GM21786 (cell line): Measurements from ENCODE around the gene AAK1.

Source experiments
- ATAC-seq: cut with Tn5 transposase; IDR thresholded peaks from one replicate; pipeline ENCODE4 v1.9.1; 2021; ENCODE audit not compliant: unreplicated experiment

AAK1 gene

DNA sequence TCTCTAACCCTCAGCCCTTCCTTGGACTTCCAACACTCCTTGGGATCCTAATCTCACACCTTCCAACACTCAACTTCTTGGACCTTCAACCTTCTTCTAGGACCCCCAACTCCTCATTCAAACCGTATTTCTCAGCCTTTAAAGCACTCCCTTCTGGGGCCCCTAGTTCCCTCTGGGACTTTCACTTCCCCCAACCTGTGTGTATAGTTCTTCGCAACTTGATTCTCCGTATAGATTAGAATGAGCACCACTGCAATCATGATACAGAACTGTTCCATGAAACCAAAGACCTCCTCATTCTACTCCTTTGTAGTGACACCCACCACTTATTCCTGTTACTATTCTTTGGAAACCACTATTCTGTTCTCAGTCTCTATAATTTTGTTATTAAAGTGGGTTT is 144.3 kb downstream of the AAK1 start:
- ATAC-seq: peak; percentile 68

DNA sequence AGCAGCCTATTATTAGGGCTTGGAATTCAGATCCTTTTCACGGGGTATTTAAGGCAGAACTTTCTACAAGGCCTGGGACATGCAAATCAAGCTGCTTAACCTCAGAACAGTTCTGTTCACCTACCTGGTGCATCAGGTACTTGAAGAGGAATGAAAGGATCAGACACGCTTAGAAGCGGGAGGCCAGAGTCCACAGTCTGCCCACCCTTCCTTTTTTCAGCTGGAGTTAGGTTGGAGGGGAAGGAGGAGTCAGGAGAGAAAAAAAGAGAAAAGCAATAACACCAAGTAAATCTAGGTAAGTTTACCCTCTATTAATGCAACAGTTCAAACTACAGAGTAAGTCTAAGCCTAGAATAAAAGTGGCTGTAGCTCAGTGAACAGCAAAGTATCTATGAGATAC is 147.7 kb downstream of the AAK1 start:
- no peak for ATAC-seq

GRCh38 chr2:69495008-69495407 is 148.5 kb downstream of the AAK1 start:
- no peak for ATAC-seq

DNA sequence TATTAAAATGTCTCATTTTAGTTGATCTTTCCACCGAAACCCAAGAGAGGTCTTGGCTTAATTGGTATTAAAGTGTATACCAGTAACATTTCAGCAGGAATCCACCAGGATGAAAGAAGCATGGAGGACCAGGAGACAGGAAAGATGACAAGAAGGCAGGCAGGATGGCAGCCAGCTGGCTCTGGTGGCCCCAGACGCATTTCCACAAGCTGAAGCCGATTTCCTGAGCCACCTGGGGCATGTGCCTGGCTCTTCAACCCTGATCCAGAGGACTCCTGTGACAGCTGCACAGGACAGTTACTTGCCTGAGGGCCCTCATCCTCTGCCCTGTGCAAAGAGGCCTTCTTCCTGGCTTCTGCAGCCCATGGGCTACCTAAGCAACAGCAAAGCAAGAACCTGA is 149.4 kb downstream of the AAK1 start:
- no peak for ATAC-seq

GRCh38 chr2:69493268-69493667 is 150.3 kb downstream of the AAK1 start:
- no peak for ATAC-seq

GRCh38 chr2:69491864-69492263 is 151.7 kb downstream of the AAK1 start:
- no peak for ATAC-seq

DNA sequence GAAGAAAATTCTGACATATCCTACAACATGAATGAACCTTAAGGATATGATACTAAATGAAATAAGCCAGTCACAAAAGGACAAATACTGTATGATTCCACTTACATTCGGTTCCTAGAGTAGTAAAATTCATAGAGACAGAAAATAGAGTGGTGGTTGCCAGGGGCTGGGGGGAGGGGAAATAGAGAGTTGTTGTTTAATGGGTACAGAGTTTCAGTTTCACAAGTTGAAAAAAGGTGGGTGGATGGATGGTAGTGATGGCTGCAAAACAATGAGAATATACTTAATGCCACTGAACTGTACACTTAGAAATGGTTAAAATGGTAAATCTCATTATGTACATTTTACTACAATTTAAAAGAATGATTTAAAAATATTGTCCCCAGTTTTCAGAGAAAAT is 153.1 kb downstream of the AAK1 start:
- no peak for ATAC-seq

DNA sequence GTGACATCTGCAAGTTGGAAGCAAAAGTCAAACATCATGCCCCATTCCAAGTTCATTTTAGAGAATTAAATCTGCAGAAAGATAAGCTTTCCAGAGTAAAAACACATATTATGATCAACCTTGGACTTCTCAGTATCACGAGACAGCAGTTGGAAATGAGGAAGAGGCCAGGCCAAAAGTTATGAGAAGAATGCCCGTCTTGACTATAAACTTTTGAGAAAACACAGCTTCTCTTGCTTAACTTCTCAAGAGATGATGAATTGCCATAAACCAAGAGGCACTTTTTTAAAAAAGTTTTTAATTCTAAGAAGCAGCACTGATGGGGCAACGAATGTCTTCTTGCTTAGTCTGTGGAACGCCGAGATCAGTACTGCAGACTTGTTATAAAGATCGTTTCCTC is 153.7 kb downstream of the AAK1 start:
- ATAC-seq: no peak

GRCh38 chr2:69483696-69484095 is 159.8 kb downstream of the AAK1 start:
- no peak for ATAC-seq

DNA sequence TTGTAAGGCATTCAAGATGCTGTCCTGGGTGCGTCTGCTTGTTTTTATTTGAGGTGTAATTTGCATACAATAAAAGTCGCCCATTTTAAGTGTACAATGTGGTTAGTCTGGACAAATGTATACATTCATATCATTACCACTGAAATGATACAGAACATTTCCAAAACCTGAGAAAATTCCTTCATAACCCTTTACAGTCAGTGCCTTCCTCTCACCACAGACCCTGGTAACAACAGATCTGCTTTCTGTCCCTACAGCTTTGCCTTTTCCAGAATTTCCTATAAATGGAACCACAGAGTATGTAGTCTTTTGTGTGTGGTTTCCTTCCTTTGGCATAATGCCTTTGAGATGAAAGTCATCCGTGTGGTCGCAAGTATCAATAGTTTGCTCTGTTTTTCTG is 160.5 kb downstream of the AAK1 start:
- ATAC-seq: no peak

DNA sequence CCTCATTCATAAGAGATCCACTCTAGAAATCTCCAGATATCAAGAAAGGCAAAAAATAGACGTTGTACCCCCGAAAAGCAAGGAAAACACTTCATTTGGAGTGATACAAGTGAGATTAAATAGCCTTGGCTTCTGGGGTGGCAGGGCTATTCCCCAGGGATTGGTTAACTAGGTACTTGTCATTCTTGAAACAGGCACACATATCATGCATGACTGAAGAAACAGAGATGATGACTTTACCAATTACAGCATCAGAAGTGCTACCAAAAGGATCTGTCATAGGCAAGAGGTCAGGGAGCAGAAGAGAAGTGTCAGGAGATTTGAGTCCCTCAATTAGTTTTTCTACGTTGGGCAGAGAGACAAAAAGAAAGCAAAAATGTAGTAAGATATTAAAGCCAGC is 161.1 kb downstream of the AAK1 start:
- ATAC-seq: no peak

- no peak for ATAC-seq
Measured at GRCh38 chr2:69481421-69481820, 162.1 kb downstream of the AAK1 start.

DNA sequence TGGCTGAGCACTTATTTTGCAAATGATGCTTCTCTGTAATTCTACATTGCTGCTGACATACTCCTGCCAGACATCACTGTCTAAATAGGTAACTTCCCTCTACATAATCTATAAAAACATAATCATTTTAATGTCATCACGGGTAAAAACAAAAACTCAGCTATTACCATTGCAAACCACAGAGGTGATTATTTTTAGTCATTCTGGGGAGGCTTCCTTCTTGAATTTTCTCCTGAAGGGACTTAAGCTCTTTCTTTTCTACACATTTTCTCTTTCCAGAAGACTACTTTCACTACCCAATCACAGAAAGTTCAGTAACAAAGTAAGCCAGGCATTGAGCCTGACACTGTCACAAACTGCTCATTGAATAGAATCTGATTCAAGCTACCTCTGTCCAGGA is 165.9 kb downstream of the AAK1 start:
- no peak for ATAC-seq

DNA sequence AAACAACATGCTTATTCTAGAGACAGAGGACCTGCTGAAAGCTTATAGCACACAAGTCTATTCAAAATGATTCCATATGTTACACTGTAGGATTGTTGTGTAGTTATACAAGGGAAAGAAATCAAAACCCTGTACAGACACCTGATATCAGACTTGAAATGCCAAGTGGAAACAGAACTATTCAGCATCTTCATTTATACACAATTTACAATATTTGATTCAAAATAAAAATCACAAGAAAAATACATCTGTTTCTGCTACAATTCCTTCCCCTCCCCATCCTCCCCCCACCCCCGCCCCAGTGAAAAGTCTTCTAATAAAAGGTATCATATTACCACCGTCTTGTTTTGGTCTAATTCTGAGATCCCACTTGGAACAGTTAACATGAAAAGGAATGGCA is 168.9 kb downstream of the AAK1 start:
- no peak for ATAC-seq

GRCh38 chr2:69471793-69472192 is 171.7 kb downstream of the AAK1 start:
- ATAC-seq: no peak

- ATAC-seq: no peak
Measured at GRCh38 chr2:69470911-69471310, 172.6 kb downstream of the AAK1 start.

DNA sequence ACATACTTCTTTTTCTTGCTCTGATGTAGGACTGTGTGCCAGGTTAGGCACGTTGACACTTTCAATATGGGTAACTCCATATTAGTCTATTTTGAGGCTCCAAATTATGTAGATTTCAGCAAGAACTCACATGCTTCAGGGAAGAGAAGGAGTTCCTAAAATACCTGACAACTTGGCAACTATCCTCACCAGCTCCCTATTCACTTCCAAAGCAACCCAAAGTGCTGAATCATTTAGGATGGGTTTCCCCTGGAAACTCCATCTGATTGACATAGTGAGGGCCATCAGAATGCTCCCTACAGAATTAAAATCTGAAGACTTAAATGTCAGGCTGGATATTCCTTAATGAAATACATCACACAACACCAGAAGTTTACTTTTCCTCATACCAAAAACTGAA is 173.8 kb downstream of the AAK1 start:
- ATAC-seq: no peak

GRCh38 chr2:69469375-69469774 is 174.2 kb downstream of the AAK1 start:
- ATAC-seq: no peak

DNA sequence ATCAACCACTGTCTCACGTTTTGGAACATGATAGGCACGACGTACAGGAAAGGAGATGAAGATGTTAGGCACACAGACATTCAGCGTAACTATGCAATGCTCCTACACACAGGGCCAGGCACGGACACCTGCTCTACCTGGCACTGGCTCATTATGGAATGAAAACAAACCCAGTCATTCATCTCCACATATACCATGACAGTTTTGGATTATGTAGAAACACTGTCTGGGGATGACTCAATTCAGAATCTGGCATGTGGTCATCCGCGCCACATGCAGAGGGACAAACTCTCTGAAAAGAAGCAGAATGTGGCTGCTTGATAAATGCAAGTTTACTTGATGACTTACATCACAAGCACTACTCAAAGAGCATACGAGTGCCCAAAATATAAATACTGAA is 176.8 kb downstream of the AAK1 start:
- ATAC-seq: no peak

GRCh38 chr2:69465513-69466456 is 177.8 kb downstream of the AAK1 start:
- no peak for ATAC-seq

DNA sequence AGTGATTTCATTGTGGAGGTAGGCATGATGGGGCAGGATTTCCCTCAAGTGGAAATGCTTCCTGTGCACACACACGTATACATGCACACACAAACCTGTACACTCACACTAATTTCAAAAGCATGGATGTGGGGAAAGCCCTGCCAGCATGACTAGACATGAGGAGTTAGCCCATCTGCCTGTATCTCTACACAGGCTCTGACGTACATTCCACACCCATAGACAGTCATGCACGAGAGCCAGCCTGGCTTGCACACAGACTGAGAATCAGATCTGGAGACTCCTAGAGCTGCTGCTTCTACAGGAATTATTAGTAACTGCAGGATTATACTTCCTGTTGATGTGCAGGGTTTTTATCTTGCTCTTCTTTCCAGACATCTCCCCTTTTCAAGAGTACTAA is 179.0 kb downstream of the AAK1 start:
- no peak for ATAC-seq

DNA sequence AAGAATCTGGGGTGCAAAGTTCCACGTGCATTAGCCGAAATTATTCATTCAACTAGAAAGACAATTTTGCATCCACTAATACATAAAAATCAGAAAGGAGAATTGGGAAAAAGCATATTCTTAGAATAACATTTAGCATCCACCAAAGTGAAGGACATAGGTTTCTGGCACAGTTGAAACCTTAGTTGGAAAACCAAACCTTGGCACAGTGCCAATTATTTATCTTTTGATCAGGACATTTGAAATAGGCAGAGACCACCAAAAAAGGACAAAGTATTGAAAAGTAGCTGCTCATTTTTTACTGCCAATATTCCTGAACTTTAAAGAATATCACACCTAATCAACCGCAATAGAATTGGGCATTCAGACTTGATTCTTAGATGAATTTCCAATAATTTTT is 180.8 kb downstream of the AAK1 start:
- no peak for ATAC-seq

DNA sequence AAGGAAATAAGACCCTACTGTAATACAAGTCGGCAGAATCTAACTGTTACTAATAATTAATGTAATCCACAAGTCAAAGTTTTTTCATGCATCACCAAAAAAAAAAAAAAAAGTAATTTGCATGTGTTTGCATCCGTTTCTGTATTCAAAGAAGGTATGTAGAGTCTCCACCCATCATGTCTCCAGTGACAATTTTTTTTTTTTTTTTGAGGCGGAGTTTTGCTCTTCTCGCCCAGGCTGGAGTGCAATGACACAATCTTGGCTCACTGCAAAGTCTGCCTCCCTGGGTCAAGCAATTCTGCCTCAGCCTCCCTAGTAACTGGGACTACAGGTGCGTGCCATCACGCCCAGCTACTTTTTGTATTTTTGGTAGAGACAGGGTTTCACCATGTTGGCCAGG is 182.1 kb downstream of the AAK1 start:
- no peak for ATAC-seq
